ENCODE results near the gene GRID2.
A peak's percentile ranks its signal among the peaks of the same experiment; 100 is the strongest.
"Not testable (repeated sequence)": the region's sequence is repeated elsewhere in the genome, so short reads cannot be mapped to it uniquely, and the experiment has no call there.

The GRID2 gene

DNA sequence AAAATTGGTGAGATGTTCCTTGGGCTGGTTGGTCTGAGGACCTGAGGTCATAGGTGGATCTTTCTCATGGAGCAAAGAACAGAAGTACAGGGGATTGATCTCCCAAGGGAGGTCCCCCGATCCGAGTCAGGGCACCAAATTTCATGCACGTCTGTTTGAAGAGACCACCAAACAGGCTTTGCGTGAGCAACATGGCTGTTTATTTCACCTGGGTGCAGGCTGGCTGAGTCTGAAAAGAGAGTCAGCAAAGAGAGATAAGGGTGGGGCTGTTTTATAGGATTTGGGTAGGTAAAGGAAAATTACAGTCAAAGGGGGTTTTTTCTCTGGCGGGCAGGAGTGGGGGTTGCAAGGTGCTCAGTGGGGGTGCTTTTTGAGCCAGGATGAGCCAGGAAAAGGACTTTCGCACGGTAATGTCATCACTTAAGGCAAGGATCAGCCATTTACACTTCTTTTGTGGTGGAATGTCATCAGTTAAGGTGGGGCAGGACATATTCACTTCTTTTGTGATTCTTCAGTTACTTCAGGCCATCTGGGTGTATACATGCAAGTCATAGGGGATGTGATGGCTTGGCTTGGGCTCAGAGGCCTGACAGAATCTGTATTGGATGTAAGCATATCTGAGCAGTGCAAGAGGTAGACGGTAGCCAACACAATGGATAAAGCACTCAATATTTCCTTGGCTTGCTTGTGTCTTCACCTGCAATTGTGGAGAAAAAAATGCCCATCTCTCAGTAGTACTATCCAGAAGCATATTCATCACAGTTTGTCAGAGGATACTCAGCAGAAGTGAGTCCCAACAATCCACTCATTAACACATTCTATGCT is 26.5 kb upstream of the GRID2 start:
- ATAC-seq, DNase-seq, H3K27me3 Mint-ChIP-seq, H3K9me3 Mint-ChIP-seq, H3K4me3 Mint-ChIP-seq, H3K4me1 Mint-ChIP-seq, H3K27ac Mint-ChIP-seq: not testable (repeated sequence)

DNA sequence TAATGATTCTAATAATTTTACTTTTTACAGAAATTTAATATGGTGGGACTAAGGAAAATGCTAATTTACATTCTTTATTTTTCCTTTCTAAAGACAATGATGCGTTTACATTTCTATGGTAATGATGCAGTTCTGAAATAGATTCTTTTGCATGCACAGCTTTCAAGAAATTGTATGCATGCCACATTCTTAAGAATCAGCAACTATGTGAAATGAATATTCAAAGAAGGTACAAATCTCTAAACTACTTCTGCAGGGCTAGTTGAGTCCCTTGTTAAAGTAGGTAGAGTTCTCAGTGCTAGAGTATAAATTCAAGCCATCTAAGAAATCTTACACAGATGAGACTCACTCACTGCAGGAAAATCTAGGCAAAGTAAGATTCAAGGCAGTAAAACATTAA is 24.5 kb upstream of the GRID2 start:
- no peak for ATAC-seq
- Mint-ChIP-seq H3K27me3 (no peaks in the 10 kb centered on the region), H3K4me1 (no peaks in the 10 kb centered on the region), H3K9me3 (peaks cover 0 to 8% of the 10 kb centered on the region in 2 donors), H3K27ac (no peak overlapping the region), H3K4me3 (no peak overlapping the region)
- no peak for DNase-seq

DNA sequence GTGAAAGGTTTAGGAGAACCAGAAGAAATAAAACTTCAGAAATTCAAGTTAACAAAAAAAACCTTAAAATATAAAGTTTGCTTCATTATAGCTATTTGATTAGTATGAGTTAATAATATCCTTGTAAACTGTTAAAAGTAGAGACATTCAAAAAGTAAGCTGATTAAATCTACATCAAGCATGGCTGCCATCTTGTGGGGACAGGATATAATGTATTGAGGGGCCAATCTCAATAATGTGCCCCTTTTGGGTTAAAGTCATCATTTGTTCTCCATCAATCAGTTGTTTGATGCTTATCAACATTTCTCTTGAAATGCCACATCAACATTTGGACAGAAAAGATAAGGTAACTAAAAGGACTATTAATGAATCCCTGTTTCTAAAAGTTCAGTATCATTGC is 4.6 kb upstream of the GRID2 start:
- H3K4me3 Mint-ChIP-seq = no peak overlapping the region
- no peaks in the 10 kb centered on the region for H3K4me1 Mint-ChIP-seq
- peaks cover 20% of the 10 kb centered on the region for H3K27me3 Mint-ChIP-seq
- DNase-seq (no peak), ATAC-seq (no peak)
- H3K9me3 Mint-ChIP-seq = no peaks in the 10 kb centered on the region
- H3K27ac Mint-ChIP-seq = no peak overlapping the region

DNA sequence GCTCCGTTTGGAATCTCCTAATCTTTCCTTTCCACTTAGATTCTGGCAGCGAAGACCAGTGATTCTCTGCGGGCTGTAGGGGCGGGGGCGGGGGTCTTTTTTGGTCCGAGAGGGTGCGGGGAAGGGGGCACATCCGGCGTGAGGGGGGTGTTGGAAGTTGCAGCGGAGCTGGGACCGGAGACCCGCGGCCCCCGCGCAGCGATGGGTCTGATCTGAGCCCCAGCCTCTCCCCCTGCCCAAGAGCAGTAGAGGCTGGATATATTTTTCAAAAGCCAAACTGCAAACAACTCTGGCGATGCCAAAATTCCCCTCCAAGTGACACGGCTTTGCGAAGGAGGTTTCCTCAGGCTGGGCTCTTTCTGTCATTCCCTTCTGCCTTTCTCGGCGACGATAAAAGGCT is 355 bp downstream of the GRID2 start:
- Mint-ChIP-seq H3K4me3 (no peak overlapping the region), H3K27me3 (peaks cover 41% of the 10 kb centered on the region), H3K9me3 (peaks cover 0 to 7% of the 10 kb centered on the region in 2 donors), H3K4me1 (peaks cover 10% of the 10 kb centered on the region), H3K27ac (no peak overlapping the region)
- ATAC-seq = no peak
- no peak for DNase-seq

DNA sequence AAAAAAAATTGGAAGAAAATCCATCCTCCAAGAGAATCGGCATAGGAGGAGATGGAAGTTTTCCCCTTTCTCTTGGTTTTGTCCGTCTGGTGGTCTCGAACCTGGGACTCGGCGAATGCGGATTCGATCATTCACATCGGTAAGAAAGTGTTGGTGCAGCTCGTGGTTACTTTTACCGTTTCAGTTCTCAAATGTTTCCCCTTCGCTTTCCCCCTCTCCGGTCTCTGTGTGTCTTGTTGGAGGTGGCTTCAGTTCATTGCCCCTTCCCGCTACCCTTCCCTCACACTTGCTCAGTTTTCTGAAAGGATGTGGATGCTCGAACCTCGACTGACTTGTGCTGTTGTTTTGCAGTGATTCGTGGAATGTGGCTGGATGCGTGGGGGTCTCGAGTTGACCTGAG is 840 bp downstream of the GRID2 start:
- Mint-ChIP-seq H3K4me3 (no peak overlapping the region), H3K27me3 (peaks cover 41% of the 10 kb centered on the region), H3K27ac (no peak overlapping the region), H3K4me1 (peaks cover 10% of the 10 kb centered on the region), H3K9me3 (peaks cover 0 to 7% of the 10 kb centered on the region in 2 donors)
- ATAC-seq (no peak), DNase-seq (no peak)

DNA sequence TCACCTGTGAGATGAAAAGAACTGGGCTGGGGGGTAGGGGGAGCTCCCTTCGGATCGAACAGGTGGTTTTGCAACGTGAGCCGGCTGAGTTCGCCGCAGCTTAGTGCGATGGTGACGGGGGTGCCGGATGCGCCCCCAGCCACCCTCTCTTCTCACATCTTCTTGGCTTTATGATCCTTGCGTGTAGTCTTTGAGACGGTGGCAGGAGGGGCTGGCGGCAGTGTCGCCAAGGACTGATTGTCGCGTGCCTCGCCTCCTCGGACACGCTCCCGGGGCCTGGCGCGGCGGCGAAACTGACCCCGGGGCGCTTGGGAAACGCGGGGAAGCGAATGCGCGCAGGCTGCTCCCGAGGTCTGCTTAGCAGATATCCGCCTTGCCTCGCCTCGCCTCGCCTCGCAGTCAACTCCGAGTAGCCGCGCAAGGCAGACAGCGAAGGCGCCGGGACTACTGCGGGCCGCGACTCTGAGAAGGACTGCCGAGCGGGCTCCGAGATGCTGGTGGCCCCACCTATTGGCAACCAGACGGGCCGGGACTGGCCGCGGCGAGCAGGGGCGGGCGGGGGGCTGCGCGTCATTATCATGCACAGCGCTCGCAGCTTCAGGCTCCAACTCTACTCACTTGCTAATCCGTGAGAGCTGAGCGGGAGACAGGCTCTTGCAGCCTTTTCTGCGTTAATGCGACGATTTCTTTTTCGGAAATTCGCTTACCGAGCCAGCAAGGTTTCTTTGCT is 1.5 kb downstream of the GRID2 start:
- Mint-ChIP-seq H3K27me3 (peaks cover 41% of the 10 kb centered on the region), H3K4me1 (peaks cover 10% of the 10 kb centered on the region), H3K4me3 (no peak overlapping the region), H3K27ac (no peak overlapping the region), H3K9me3 (peaks cover 0 to 7% of the 10 kb centered on the region in 2 donors)
- DNase-seq (no peak), ATAC-seq (no peak)

DNA sequence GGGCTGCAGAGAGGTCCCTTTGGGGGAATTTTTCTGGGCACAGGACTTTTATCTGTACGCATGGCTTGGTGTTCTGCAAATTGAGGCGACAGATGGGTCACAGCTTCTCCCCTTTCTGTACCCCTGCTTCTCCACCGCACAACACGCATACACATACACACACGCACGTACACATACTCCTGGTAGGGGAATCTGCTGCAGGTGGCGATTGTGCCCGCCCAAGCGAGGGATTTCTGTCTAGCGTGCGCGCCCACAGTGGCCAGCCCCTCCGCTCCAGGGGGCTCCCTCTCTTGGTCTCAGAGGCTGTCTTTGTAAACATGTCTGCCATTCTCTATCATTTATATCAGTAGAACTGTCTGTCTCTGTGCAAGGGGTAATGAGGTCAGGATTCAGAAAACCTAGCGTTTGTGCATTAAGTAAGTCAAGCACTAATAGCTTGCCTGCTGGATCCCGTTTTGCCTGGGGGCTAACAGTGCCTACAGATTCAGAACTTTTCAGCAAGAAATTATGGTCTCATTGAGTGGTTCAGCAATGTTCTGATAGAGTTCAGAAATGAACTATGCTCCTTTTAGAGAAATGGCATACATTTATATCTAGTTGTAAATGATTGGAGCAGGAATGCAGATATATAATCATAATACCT is 2.2 kb downstream of the GRID2 start:
- Mint-ChIP-seq H3K27ac (no peak overlapping the region), H3K9me3 (peaks cover 0 to 7% of the 10 kb centered on the region in 2 donors), H3K4me3 (no peak overlapping the region), H3K4me1 (peaks cover 10% of the 10 kb centered on the region), H3K27me3 (peaks cover 41% of the 10 kb centered on the region)
- no peak for ATAC-seq
- DNase-seq = no peak

DNA sequence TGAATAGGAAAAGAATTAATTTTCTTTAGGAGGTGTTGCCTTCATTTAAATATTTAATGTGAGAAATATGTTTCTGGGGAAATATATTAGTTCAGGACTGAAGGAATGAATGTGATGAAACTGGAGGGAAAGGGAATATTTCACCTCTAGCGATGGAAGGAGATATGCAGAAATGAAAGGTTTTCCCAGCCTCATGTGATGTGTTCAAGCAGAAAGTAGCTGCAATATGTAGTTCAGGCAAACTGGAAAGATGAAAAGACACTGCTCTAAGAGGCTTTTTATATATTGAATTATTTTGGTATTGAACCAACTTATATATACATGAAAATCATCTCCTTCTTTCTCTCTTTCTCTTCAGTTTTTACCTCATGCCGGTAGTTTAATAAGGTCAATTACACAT is 3.4 kb downstream of the GRID2 start:
- ATAC-seq = no peak
- no peak overlapping the region for H3K27ac Mint-ChIP-seq
- peaks cover 10% of the 10 kb centered on the region for H3K4me1 Mint-ChIP-seq
- H3K4me3 Mint-ChIP-seq = no peak overlapping the region
- peaks cover 0 to 7% of the 10 kb centered on the region in 2 donors for H3K9me3 Mint-ChIP-seq
- no peak for DNase-seq
- peaks cover 37% of the 10 kb centered on the region for H3K27me3 Mint-ChIP-seq

DNA sequence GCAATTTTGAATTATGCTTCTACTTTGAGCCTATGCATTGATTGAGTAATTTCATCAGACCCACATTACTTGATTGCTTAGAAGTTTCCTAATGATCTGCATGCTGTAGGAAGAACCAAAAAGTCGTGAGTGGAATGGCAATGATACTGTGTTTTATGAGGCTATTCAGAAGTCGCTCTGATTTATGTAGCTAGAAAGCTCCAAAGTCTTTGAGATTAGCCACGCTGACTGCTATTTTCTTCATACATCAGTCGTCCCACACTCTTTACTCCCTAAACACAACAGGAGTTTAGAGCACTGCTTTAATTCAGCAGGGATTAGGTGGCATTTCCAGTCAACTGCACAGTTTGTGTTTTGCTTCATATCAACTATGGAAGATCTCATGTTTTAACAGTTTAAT is 4.1 kb downstream of the GRID2 start:
- Mint-ChIP-seq H3K4me1 (peaks cover 10% of the 10 kb centered on the region), H3K27me3 (peaks cover 30% of the 10 kb centered on the region), H3K4me3 (no peak overlapping the region), H3K27ac (no peak overlapping the region), H3K9me3 (peaks cover 0 to 7% of the 10 kb centered on the region in 2 donors)
- DNase-seq (no peak), ATAC-seq (no peak)

DNA sequence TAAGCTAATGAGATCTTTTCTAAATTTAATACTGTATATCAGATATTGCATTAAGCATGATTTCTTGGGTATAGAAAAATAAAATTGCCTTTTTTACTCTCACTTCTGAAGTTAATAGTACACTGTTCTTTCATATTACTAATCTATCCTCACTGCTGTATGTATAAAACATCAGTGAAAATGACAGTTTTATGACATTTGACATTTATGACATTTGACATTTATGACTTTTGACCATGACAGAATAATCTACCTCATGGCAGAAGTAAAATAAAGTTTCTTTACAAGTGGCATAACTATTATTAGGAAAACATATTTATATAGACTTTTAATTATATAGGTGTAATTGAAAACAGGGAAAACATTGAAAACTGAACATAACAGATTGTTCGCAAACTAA is 13.3 kb downstream of the GRID2 start:
- ATAC-seq = no peak
- Mint-ChIP-seq H3K27me3 (no peaks in the 10 kb centered on the region), H3K9me3 (peaks cover 0 to 11% of the 10 kb centered on the region in 2 donors), H3K4me3 (no peak overlapping the region), H3K4me1 (no peaks in the 10 kb centered on the region), H3K27ac (no peak overlapping the region)
- DNase-seq = no peak

DNA sequence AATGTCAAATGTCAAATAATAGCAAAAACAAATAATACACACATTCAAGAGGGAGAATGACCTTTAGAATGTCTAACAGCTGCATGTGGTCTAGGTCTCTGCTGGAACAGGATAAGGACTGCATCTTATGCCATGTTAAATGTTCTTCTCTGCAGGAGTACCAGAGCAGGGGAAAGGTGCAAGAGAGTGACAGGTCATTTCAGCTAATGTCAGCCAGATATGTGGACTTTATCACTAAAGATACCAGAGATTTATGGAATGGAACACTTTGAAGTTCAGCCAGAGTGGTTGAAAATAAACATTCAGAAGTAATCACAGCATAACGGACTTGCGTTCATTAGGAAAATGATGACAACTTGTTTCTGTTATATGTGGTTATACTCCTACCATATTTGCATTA is 24.3 kb downstream of the GRID2 start:
- H3K27me3 Mint-ChIP-seq = no peaks in the 10 kb centered on the region
- ATAC-seq (no peak), DNase-seq (no peak)
- H3K27ac Mint-ChIP-seq = no peak overlapping the region
- no peaks in the 10 kb centered on the region for H3K4me1 Mint-ChIP-seq
- no peak overlapping the region for H3K4me3 Mint-ChIP-seq
- H3K9me3 Mint-ChIP-seq = no peaks in the 10 kb centered on the region

DNA sequence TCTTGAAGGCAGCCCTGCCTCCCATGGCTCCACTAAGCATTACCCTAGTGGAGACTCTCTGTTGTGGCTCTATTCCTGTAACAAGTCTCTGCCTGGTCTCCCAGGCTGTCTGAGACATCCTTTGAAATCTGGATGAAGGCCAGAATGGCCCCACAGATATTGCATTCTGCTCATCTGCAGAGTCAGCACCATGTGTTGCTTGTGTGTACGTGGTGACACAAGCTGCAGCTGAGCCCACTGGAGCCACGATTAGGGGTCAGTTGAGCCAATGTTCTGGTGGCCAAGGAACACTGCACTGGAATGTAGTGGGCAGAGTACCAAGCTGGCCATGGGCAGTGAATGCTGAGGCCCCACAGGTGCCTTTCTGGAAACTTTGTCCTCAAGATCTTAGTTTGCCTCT is 29.2 kb downstream of the GRID2 start:
- Mint-ChIP-seq H3K4me3 (no peak overlapping the region), H3K4me1 (no peaks in the 10 kb centered on the region), H3K27me3 (no peaks in the 10 kb centered on the region), H3K27ac (peak overlapping the region in 1 of 2 donors; percentile 25), H3K9me3 (peaks cover 8 to 17% of the 10 kb centered on the region in 2 donors)
- DNase-seq = no peak
- no peak for ATAC-seq

DNA sequence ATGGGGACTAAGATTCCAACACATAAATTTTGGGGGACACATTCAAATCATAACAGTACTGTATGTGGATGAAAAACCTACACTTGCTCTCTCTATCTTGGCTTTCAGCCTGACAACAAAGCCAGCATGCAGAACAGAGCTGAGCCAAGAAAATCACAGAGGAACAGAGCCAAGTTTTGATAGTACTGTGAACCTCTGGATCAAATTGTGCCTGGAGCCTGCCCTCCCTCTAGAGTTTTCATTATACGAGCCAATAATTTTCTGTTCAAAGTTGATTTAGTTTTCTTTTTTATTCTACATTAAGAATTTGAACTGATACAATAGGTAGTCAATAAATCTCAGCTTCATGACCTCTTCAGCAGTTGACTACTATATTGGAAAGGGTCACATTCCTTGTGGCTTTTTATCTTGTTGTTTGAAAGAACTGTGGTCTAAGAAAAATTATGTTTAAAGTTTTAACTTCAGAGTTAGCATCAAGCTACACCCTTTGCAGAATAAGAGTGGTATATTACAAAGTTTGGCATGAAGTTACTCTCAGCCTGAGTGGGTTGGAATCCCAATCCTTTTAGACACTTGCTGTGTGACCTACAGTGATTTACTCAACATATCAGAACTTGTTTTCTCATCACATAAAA is 31.1 kb downstream of the GRID2 start:
- peaks cover 8 to 17% of the 10 kb centered on the region in 2 donors for H3K9me3 Mint-ChIP-seq
- H3K4me3 Mint-ChIP-seq = no peak overlapping the region
- no peaks in the 10 kb centered on the region for H3K27me3 Mint-ChIP-seq
- no peaks in the 10 kb centered on the region for H3K4me1 Mint-ChIP-seq
- ATAC-seq (no peak), DNase-seq (no peak)
- no peak overlapping the region for H3K27ac Mint-ChIP-seq

DNA sequence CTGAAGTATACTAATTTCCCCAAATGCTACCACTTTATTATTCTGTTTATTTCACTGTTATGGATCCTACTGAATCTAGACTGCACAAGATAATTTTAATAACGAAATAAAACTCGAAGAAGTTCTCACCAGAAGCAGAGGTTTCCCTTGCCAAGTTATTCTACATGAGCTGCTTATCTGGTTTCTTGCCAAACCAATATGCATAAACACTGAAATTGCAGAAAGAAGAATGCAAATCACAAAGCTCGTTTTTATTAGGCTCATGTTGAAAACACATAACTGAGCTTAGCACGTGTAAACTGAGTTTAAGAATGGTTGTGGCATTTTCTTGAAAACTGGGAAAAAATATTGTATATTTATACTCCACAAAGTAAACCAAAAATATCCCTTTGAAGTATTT is 35.9 kb downstream of the GRID2 start:
- ATAC-seq (no peak), DNase-seq (no peak)
- no peaks in the 10 kb centered on the region for H3K4me1 Mint-ChIP-seq
- H3K9me3 Mint-ChIP-seq = peaks cover 7 to 8% of the 10 kb centered on the region in 2 donors
- no peak overlapping the region for H3K4me3 Mint-ChIP-seq
- H3K27ac Mint-ChIP-seq = no peak overlapping the region
- no peaks in the 10 kb centered on the region for H3K27me3 Mint-ChIP-seq

DNA sequence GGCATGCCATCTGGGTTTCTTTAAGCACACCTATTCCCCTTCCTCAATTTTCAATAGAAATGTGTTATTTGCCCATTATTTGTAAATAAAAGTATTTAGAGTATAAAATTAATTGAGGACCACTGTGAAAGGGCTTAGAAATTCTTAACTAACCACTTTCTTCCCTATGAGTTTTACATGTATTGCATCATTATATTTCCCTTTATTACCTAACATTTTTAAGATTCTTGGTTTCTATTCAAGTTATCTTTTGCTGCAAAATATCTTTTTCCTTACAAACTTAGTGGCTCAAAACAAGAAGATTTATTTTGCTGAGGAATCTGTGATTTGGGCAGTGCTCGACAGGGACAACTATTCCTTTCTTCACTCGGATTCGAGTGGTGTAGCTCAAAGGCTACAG is 40.5 kb downstream of the GRID2 start:
- Mint-ChIP-seq H3K4me1 (no peaks in the 10 kb centered on the region), H3K4me3 (no peak overlapping the region), H3K27ac (no peak overlapping the region), H3K27me3 (no peaks in the 10 kb centered on the region), H3K9me3 (peaks cover 0 to 5% of the 10 kb centered on the region in 2 donors)
- ATAC-seq (no peak), DNase-seq (no peak)

DNA sequence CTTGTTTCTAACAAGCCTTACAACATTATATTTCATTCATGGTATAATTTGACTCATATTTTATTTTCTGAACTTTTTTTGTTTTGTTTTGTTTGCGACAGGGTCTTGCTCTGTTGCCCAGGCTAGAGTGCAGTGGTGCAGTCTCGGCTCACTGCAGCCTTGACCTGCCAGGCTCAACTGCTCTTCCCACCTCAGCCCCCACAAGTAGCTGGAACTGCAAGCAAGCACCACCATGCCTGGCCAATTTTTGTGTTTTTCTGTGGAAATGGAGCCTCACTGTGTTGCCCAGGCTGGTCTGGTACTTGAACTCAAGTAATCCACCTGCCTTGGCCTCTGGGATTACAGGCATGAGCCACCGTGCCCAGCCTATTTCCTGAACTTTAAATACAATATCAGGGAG is 42.5 kb downstream of the GRID2 start:
- Mint-ChIP-seq H3K4me3 (no peak overlapping the region), H3K27ac (no peak overlapping the region), H3K4me1 (no peaks in the 10 kb centered on the region), H3K9me3 (peaks cover 0 to 5% of the 10 kb centered on the region in 2 donors), H3K27me3 (no peaks in the 10 kb centered on the region)
- no peak for DNase-seq
- no peak for ATAC-seq
